Right atrium auricular region (tissue), 2 donors: Measurements from ENCODE around the gene DCANP1. TPM values are rescaled to one million over a fixed set of nuclear protein-coding genes. Genes with fewer than 3 reads are reported as not detected.
A peak's percentile ranks its signal among the peaks of the same experiment; 100 is the strongest.

Source experiments
- DNase-seq: peaks from one replicate; pipeline ENCODE4 v3.0.0-alpha.2; 2019; ENCODE audit warnings: low spot score
- H3K27ac ChIP-seq, 2 donors: fragments of 200-600 bp; sonication (generic); 1 replicate in 1 of 2; 2 replicates in 1 of 2; pipeline ENCODE4 v1.5.1; 2016 to 2019
- H3K27me3 ChIP-seq, 2 donors: fragments of 200-600 bp; sonication (generic); one replicate each; pipeline versions ENCODE4 v1.5.1 to v1.6.0; 2017 to 2019
- H3K36me3 ChIP-seq: fragments of 200-600 bp; sonication (generic); one replicate; pipeline ENCODE4 v1.5.1; 2016
- H3K4me1 ChIP-seq, 2 donors: fragments of 200-600 bp; sonication (generic); one replicate each; pipeline versions ENCODE4 v1.5.1 to v1.6.0; 2017 to 2019
- H3K4me3 ChIP-seq, 2 donors: fragments of 200-600 bp; sonication (generic); 1 replicate in 1 of 2; 2 replicates in 1 of 2; pipeline ENCODE4 v1.5.1; 2017 to 2019; ENCODE audit warnings: mild to moderate bottlenecking in 1 of 2, moderate library complexity in 1 of 2
- H3K9me3 ChIP-seq, 2 donors: fragments of 200-600 bp; sonication (generic); one replicate each; pipeline ENCODE4 v1.5.1; 2019
- total RNA-seq, 2 donors: library from RNA; depleted of rRNA; stranded (reverse); fragments of >200 nt; gene quantifications; one replicate each; pipeline ENCODE4 v1.1.0, GENCODE V29; 2016
- TF ChIP-seq, protein P1 (sequence below), 2 donors: fragments of 200-600 bp; sonication (generic); IDR thresholded peaks; one replicate each; pipeline ENCODE4 v1.5.1; 2019; ENCODE audit warnings: antibody characterized with exemption in 2 of 2

The DCANP1 gene
- total RNA-seq, 2 donors from 2014 or later = not detected

DNA sequence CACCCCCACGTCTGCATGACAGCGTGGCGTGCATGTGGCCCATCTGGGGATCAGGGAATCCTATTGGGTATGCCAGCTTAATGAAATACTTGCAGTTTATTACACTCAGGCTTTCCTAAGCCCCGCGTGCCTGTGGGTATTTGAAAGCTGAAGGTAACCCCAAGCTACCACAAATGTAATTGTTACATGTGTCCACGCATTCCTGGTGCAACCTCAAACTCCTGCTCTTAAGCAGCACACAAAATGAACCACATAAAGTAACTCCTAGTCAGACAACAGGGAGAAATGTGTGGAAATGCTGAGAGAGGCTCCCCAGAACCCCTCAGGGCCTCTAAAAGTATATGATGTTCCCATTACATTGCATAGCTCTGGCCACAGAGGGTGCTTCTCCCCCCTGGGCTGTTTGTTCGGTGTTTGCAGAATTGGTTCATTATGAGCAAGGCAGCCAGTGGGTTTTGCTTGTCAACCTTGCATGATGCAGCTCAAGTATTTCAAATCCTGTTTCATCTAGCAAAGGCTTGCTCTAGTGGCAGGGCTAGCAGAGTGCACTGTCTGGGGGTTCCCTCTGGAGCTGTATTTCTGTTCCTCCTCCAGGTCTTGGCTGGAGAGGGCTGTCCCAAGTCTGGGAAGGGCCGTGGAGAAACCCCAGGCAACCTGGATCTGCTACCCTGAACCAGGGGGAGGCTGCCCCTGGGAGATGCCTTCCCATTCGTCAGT, 1.8 kb upstream of the DCANP1 start:
- Histone ChIP-seq H3K27me3 (no peaks in the 10 kb centered on the region), H3K36me3 (no peaks in the 10 kb centered on the region), H3K4me1 (no peaks in the 10 kb centered on the region), H3K27ac (no peak overlapping the region), H3K9me3 (no peaks in the 10 kb centered on the region), H3K4me3 (no peak overlapping the region)
- no peak for DNase-seq
- TF ChIP-seq, protein P1, sequence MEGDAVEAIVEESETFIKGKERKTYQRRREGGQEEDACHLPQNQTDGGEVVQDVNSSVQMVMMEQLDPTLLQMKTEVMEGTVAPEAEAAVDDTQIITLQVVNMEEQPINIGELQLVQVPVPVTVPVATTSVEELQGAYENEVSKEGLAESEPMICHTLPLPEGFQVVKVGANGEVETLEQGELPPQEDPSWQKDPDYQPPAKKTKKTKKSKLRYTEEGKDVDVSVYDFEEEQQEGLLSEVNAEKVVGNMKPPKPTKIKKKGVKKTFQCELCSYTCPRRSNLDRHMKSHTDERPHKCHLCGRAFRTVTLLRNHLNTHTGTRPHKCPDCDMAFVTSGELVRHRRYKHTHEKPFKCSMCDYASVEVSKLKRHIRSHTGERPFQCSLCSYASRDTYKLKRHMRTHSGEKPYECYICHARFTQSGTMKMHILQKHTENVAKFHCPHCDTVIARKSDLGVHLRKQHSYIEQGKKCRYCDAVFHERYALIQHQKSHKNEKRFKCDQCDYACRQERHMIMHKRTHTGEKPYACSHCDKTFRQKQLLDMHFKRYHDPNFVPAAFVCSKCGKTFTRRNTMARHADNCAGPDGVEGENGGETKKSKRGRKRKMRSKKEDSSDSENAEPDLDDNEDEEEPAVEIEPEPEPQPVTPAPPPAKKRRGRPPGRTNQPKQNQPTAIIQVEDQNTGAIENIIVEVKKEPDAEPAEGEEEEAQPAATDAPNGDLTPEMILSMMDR (IDR thresholded peaks at IDR 0.05) = no peak

DNA sequence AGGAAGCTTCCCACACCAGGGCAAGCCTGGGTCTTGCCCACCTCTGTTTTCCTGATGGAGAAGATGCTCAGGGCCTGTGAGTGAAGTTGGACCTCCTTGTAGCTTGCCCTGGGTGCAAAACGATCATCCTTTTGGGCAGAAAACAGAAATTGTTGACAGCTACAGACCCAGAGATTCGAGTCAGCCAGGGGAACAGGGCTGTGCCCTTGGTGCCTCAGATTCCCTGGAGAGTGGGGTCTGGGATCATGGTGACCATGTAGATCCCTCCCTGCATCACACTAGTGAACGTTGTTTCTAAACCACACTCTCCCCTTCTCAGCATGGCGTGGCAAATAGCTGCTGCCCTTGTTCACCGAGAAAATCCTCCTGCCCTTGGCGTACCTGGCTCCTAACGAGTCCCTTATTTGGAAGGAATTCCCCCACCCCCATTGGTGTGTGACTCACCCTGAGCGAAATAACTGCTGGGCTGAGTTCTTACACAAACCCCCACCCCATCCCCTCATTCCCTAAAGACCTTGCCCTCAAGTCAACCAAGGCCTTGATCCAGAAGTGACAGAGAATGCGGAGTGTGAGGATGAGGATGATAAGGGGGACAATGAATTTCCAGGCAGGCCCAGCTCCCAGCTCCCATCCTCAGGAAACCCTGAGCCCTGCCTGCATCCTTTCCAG, 1.1 kb upstream of the DCANP1 start:
- Histone ChIP-seq H3K27me3 (no peaks in the 10 kb centered on the region), H3K4me1 (peaks cover 0 to 4% of the 10 kb centered on the region in 2 donors), H3K9me3 (no peaks in the 10 kb centered on the region), H3K36me3 (no peaks in the 10 kb centered on the region), H3K27ac (no peak overlapping the region), H3K4me3 (no peak overlapping the region)
- TF ChIP-seq, protein P1 (IDR thresholded peaks at IDR 0.05) = no peak
- no peak for DNase-seq

DNA sequence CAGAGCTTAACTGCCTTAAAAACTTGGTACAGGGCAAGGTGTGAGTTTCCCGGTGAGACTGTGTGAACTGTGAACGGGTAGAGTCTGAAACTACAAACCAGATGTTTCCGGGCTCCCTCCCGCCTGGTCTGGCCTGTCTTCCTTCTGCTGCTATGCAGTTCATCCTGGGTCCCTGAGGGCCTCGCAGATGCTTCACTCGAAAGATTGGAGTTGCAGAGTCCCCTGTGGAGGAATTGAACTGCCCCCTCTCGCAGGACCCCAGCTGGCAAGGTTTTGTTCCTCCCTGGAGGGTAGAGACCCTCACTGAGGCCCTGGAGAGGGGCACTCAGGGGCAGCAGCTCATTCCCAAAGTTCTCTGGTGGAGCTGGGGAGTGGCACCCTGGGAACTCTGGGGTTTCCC, 533 bp downstream of the DCANP1 start:
- TF ChIP-seq, protein P1 (IDR thresholded peaks at IDR 0.05) = no peak

DNA sequence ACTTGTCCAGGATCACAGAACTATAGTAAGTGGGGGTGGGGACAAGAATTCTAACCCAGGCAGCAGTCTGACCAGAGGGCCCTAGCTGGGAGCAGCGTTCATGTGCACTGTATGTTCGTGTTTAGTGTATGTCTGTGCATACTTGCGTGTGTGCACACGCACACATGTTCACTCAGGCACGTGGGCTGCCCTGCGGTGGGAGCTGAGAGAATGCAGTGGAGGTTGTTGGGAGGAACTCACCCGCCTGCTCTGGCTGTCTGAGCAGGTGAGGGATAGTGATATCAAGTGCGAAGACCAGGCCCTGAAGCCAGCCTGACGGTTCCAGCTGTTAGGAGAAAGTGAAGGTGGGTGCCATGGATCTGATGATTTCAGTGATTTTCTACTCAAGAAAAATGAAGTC, 942 bp downstream of the DCANP1 start:
- Histone ChIP-seq H3K4me3 (no peak overlapping the region), H3K4me1 (peaks cover 0 to 11% of the 10 kb centered on the region in 2 donors), H3K9me3 (no peaks in the 10 kb centered on the region), H3K27me3 (no peaks in the 10 kb centered on the region), H3K27ac (no peak overlapping the region), H3K36me3 (no peaks in the 10 kb centered on the region)
- TF ChIP-seq, protein P1 (IDR thresholded peaks at IDR 0.05) = no peak
- peak; percentile 38 for DNase-seq

More for the DNA sequence above, 533 bp downstream of the DCANP1 start:
- Histone ChIP-seq H3K9me3 (no peaks in the 10 kb centered on the region), H3K4me1 (peaks cover 0 to 8% of the 10 kb centered on the region in 2 donors), H3K27me3 (no peaks in the 10 kb centered on the region), H3K4me3 (no peak overlapping the region), H3K36me3 (no peaks in the 10 kb centered on the region), H3K27ac (no peak overlapping the region)
- peak; percentile 28 for DNase-seq

DNA sequence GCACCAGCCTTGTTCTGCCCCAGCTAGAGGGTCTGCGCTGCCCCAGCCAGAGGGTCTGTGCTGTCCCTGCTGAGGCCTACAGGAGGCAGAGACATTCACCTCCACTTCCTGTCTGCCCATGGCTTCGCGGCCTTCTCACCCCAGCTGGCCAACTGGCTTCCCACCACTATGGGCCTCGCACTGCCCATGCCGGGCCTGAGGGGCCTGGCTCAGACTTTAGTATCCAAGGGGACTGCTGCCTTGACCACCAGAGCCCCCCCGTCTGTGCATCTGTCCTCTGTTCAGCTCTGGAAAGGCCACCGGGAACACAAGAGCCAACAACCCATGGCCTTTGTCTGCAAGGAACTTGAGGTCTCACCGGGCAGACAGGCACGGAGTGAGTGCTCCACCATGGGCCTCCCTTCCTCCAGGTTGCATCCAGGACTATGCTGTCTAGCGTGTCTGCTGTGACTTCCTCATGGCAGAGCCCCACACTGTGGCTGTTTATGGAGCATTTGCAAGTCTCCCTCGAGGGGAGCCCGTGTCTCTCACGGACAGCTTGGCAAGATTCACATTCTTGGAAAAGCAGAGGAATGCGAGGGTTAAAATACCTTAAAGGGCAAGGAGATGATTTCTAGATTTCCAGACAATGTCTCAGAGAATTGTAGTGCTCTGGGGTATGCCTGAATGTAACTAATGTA, 1.7 kb downstream of the DCANP1 start:
- Histone ChIP-seq H3K4me1 (peaks cover 0 to 11% of the 10 kb centered on the region in 2 donors), H3K4me3 (no peak overlapping the region), H3K9me3 (no peaks in the 10 kb centered on the region), H3K27me3 (no peaks in the 10 kb centered on the region), H3K27ac (no peak overlapping the region), H3K36me3 (no peaks in the 10 kb centered on the region)
- TF ChIP-seq, protein P1 (IDR thresholded peaks at IDR 0.05) = no peak
- DNase-seq = peak; percentile 50
